ENCODE data around the gene SNX7. TPM values are rescaled to one million over a fixed set of nuclear protein-coding genes. Genes with fewer than 3 reads are reported as not detected.

The SNX7 gene
- total RNA-seq, 1 donor: 78.9 TPM

DNA sequence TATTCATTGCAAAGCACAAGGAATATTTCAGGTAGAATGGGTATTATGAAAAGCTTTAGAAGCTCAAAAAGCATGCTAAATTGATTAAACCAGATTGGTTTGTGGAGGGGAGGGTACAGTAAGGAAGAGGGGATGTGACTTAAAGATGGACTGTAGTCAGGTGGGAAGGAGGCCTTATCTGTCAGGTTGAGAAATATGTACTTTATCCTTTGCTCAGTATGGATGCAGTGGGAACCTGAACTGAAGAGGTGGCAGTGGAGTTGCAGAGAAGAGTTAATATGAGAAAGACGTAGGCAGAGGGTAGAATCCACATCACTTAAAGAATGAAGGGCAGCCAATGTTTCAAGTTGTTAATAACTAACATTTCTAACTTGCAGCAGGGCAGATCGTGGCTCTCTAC, 44.1 kb downstream of the SNX7 start:
- H3K27me3 ChIP-seq (ENCODE audit: insufficient read depth, low read length): no peaks in the 10 kb centered on the region
- no peaks in the 10 kb centered on the region for H3K9me3 ChIP-seq (ENCODE audit: low read depth, low read length)
- H3K27ac ChIP-seq (ENCODE audit: low read depth, low read length): no peak overlapping the region
- TF ChIP-seq, protein P1, sequence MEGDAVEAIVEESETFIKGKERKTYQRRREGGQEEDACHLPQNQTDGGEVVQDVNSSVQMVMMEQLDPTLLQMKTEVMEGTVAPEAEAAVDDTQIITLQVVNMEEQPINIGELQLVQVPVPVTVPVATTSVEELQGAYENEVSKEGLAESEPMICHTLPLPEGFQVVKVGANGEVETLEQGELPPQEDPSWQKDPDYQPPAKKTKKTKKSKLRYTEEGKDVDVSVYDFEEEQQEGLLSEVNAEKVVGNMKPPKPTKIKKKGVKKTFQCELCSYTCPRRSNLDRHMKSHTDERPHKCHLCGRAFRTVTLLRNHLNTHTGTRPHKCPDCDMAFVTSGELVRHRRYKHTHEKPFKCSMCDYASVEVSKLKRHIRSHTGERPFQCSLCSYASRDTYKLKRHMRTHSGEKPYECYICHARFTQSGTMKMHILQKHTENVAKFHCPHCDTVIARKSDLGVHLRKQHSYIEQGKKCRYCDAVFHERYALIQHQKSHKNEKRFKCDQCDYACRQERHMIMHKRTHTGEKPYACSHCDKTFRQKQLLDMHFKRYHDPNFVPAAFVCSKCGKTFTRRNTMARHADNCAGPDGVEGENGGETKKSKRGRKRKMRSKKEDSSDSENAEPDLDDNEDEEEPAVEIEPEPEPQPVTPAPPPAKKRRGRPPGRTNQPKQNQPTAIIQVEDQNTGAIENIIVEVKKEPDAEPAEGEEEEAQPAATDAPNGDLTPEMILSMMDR (IDR thresholded peaks at IDR 0.05; ENCODE audit: extremely low read depth, low read depth, low read length): no peak
- DNase-seq (ENCODE audit: insufficient read length, low spot score, missing footprints): no peak
- H2AFZ ChIP-seq (ENCODE audit: low read length): no peak overlapping the region
- H3K79me2 ChIP-seq (ENCODE audit: insufficient read depth, low read length): no peaks in the 10 kb centered on the region
- no peaks in the 10 kb centered on the region for H4K20me1 ChIP-seq (ENCODE audit: insufficient read depth, low read length)
- no peak overlapping the region for H3K4me2 ChIP-seq (ENCODE audit: insufficient read depth, low read length)
- H3K4me1 ChIP-seq (ENCODE audit: insufficient read depth, low read length): no peaks in the 10 kb centered on the region
- H3K4me3 ChIP-seq (ENCODE audit: insufficient read depth, low read length): no peak overlapping the region
- H3K36me3 ChIP-seq (ENCODE audit: insufficient read depth, low read length): no peaks in the 10 kb centered on the region

DNA sequence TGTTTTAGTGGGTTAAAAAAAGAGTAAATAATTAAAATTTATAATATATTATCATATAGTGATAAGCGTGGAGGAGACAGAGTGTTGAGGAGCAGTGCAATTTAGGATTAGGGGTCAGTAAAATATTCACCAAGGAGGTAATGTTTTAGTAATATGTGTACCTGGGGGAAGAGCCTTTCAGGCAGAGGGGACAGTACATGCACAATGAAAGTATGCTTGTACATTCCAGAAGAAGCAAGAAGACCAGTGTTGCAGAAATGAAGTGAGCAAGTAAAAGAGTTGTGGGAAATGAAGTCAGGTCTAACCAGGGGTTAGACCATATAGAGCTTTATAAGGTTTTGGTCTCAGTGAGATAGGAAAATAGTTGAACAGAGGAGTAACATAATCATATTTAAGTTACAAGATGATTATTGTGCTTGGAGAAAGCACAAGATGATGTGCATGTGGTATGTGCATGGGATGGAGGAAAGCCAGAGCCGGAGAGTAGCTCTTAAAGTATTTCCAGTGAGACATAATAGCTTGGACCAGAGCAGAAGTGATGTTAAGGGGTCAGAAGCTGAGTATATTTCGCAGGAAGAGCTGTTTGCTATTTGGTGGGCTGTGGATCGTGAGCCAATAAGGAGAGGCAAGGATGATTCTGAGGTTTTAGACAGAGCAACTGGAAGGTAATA, 44.8 kb downstream of the SNX7 start:
- no peaks in the 10 kb centered on the region for H3K4me1 ChIP-seq (ENCODE audit: insufficient read depth, low read length)
- no peak overlapping the region for H3K4me3 ChIP-seq (ENCODE audit: insufficient read depth, low read length)
- H4K20me1 ChIP-seq (ENCODE audit: insufficient read depth, low read length): no peaks in the 10 kb centered on the region
- H3K36me3 ChIP-seq (ENCODE audit: insufficient read depth, low read length): no peaks in the 10 kb centered on the region
- TF ChIP-seq, protein P1 (IDR thresholded peaks at IDR 0.05; ENCODE audit: extremely low read depth, low read depth, low read length): no peak
- H3K27me3 ChIP-seq (ENCODE audit: insufficient read depth, low read length): no peaks in the 10 kb centered on the region
- H3K4me2 ChIP-seq (ENCODE audit: insufficient read depth, low read length): no peak overlapping the region
- no peaks in the 10 kb centered on the region for H3K9me3 ChIP-seq (ENCODE audit: low read depth, low read length)
- no peak overlapping the region for H3K27ac ChIP-seq (ENCODE audit: low read depth, low read length)
- H3K79me2 ChIP-seq (ENCODE audit: insufficient read depth, low read length): no peaks in the 10 kb centered on the region
- H2AFZ ChIP-seq (ENCODE audit: low read length): no peak overlapping the region
- DNase-seq (ENCODE audit: insufficient read length, low spot score, missing footprints): peak; percentile 8

DNA sequence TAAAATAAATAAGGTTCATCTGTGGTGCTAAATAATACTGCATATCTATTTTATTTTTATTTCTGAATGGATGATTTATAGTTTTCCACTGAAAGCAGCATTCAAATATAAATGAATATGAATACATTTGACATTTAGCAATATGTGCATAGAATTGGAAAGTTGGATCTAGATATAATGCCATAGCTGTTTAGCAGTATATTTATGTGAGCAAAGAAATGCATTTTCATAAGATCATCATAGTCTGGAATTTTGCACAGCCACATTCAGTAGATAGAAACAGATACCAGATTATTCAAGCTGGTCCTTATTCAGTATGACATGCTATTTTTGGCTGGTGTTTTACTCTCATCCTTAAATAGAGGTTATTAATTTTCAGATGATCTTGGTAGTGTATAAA, 46.0 kb downstream of the SNX7 start:
- TF ChIP-seq, protein P1 (IDR thresholded peaks at IDR 0.05; ENCODE audit: extremely low read depth, low read depth, low read length): no peak
- no peaks in the 10 kb centered on the region for H3K27me3 ChIP-seq (ENCODE audit: insufficient read depth, low read length)
- no peaks in the 10 kb centered on the region for H3K9me3 ChIP-seq (ENCODE audit: low read depth, low read length)
- no peak overlapping the region for H3K27ac ChIP-seq (ENCODE audit: low read depth, low read length)
- no peak overlapping the region for H2AFZ ChIP-seq (ENCODE audit: low read length)
- DNase-seq (ENCODE audit: insufficient read length, low spot score, missing footprints): no peak
- H3K79me2 ChIP-seq (ENCODE audit: insufficient read depth, low read length): no peaks in the 10 kb centered on the region
- no peaks in the 10 kb centered on the region for H4K20me1 ChIP-seq (ENCODE audit: insufficient read depth, low read length)
- no peak overlapping the region for H3K4me2 ChIP-seq (ENCODE audit: insufficient read depth, low read length)
- no peak overlapping the region for H3K4me3 ChIP-seq (ENCODE audit: insufficient read depth, low read length)
- no peaks in the 10 kb centered on the region for H3K4me1 ChIP-seq (ENCODE audit: insufficient read depth, low read length)
- H3K36me3 ChIP-seq (ENCODE audit: insufficient read depth, low read length): no peaks in the 10 kb centered on the region

DNA sequence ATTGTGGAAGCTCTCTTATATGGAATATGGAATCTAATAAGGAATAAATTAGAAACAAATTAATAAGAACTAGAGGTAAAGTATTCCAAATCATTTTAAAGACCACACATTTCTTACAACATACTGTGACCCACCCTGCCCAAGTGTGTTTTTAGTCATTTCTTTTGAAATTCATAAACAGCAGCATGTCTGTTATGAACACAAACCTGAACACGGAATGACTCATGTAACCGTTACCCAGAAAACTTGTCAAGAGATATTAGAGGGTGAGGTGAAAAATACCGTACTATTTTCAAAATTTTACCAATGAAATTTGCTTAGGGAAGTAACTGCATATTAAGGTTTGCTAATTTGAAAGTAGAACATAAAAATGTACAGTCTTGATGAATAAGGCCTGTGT, 48.4 kb downstream of the SNX7 start:
- no peaks in the 10 kb centered on the region for H3K36me3 ChIP-seq (ENCODE audit: insufficient read depth, low read length)
- H2AFZ ChIP-seq (ENCODE audit: low read length): no peak overlapping the region
- no peak overlapping the region for H3K27ac ChIP-seq (ENCODE audit: low read depth, low read length)
- H3K27me3 ChIP-seq (ENCODE audit: insufficient read depth, low read length): no peaks in the 10 kb centered on the region
- no peaks in the 10 kb centered on the region for H3K9me3 ChIP-seq (ENCODE audit: low read depth, low read length)
- H4K20me1 ChIP-seq (ENCODE audit: insufficient read depth, low read length): no peaks in the 10 kb centered on the region
- TF ChIP-seq, protein P1 (IDR thresholded peaks at IDR 0.05; ENCODE audit: extremely low read depth, low read depth, low read length): no peak
- no peak for DNase-seq (ENCODE audit: insufficient read length, low spot score, missing footprints)
- no peaks in the 10 kb centered on the region for H3K79me2 ChIP-seq (ENCODE audit: insufficient read depth, low read length)
- H3K4me3 ChIP-seq (ENCODE audit: insufficient read depth, low read length): no peak overlapping the region
- H3K4me1 ChIP-seq (ENCODE audit: insufficient read depth, low read length): no peaks in the 10 kb centered on the region
- no peak overlapping the region for H3K4me2 ChIP-seq (ENCODE audit: insufficient read depth, low read length)
